IMR-90 (cell line): ENCODE measurements around the gene CYSRT1. TPM values are rescaled to one million over a fixed set of nuclear protein-coding genes. Genes with fewer than 3 reads are reported as not detected.

ENCODE experiments used
- ATAC-seq: fragments of 200-7000 bp; cut with Tn5 transposase; 2 replicates; pipeline ENCODE4 v1.9.1; 2020; ENCODE audit warnings: low read depth, mild to moderate bottlenecking, moderate library complexity
- BruUV-seq: library from RNA; stranded (reverse); fragments of 400-500 nt; replicated peaks from 2 replicates; lab custom pipeline; 2021; lab: Mats Ljungman, UMichigan
- CTCF ChIA-PET: fragments of 300-600 bp; formaldehyde crosslinking; extraction: SDS; loops from one replicate; lab custom pipeline; 2021; ENCODE audit warnings: antibody characterized with exemption; lab: Yijun Ruan, JAX
- POLR2A ChIA-PET: fragments of 300-600 bp; sonication (Branson Sonifier 250); formaldehyde crosslinking; loops from one replicate; lab custom pipeline; 2022; ENCODE audit warnings: antibody characterized with exemption; ENCODE audit not compliant: unreplicated experiment; lab: Charles Lee
- DNase-seq: peaks from one replicate; pipeline ENCODE4 v3.0.0; 2013
- H2AFZ ChIP-seq: replicated peaks from 2 replicates; pipeline ENCODE3; 2013; ENCODE audit warnings: low read length, mild to moderate bottlenecking; ENCODE audit not compliant: poor library complexity
- H2AK5ac ChIP-seq: 2 replicates; pipeline ENCODE4 v1.6.1; 2013; ENCODE audit warnings: low read depth, low read length, inconsistent platforms
- H2AK9ac ChIP-seq: replicated peaks from 2 replicates; pipeline ENCODE3; 2013; ENCODE audit warnings: mild to moderate bottlenecking, low read depth, low read length, moderate library complexity; ENCODE audit not compliant: poor library complexity
- H2BK120ac ChIP-seq: 2 replicates; pipeline ENCODE4 v1.6.1; 2013; ENCODE audit warnings: low read depth, low read length, inconsistent platforms
- H2BK15ac ChIP-seq: 3 replicates; pipeline ENCODE4 v1.6.1; 2013; ENCODE audit warnings: low read depth, low read length, inconsistent platforms
- H2BK20ac ChIP-seq: 2 replicates; pipeline ENCODE4 v1.6.1; 2013; ENCODE audit warnings: low read depth, mild to moderate bottlenecking, inconsistent platforms, low read length, moderate library complexity
- H2BK5ac ChIP-seq: 2 replicates; pipeline ENCODE4 v1.6.1; 2013; ENCODE audit warnings: mild to moderate bottlenecking, low read depth, low read length, inconsistent platforms; ENCODE audit not compliant: poor library complexity, severe bottlenecking
- H3K14ac ChIP-seq: replicated peaks from 2 replicates; pipeline ENCODE4 v1.6.1; 2013; ENCODE audit warnings: low read depth, low read length, inconsistent platforms
- H3K18ac ChIP-seq: 2 replicates; pipeline ENCODE4 v1.6.1; 2013; ENCODE audit warnings: low read depth, low read length, control low read depth
- H3K23ac ChIP-seq: 2 replicates; pipeline ENCODE4 v1.6.1; 2013; ENCODE audit warnings: low read depth, low read length, inconsistent platforms
- H3K27ac ChIP-seq: 2 replicates; pipeline ENCODE4 v1.5.1; 2013; ENCODE audit warnings: mild to moderate bottlenecking, control low read depth, low read length; ENCODE audit not compliant: insufficient read depth
- H3K27me3 ChIP-seq: 2 replicates; pipeline ENCODE4 v1.6.1; 2013; ENCODE audit warnings: low read length; ENCODE audit not compliant: control insufficient read depth, insufficient read depth
- H3K36me3 ChIP-seq: 2 replicates; pipeline ENCODE4 v1.6.1; 2013; ENCODE audit warnings: low read length, mixed read lengths; ENCODE audit not compliant: control insufficient read depth, insufficient read depth
- H3K4ac ChIP-seq: 2 replicates; pipeline ENCODE4 v1.6.1; 2013; ENCODE audit warnings: low read depth, low read length, inconsistent platforms
- H3K4me1 ChIP-seq: 2 replicates; pipeline ENCODE4 v1.6.1; 2013; ENCODE audit warnings: low read length, mixed read lengths; ENCODE audit not compliant: control insufficient read depth, insufficient read depth
- H3K4me2 ChIP-seq: 2 replicates; pipeline ENCODE4 v1.6.1; 2013; ENCODE audit warnings: low read depth, mild to moderate bottlenecking, control low read depth, low read length, moderate library complexity
- H3K4me3 ChIP-seq: 2 replicates; pipeline ENCODE4 v1.5.1; 2013; ENCODE audit warnings: low read depth, mild to moderate bottlenecking, control low read depth, low read length, moderate library complexity; ENCODE audit not compliant: insufficient read depth
- H3K56ac ChIP-seq: 2 replicates; pipeline ENCODE4 v1.6.1; 2013; ENCODE audit warnings: low read length, inconsistent platforms; ENCODE audit not compliant: insufficient read depth; ENCODE audit errors: extremely low read depth
- H3K79me1 ChIP-seq, 2 experiments: 2 replicates each; pipeline ENCODE4 v1.6.1; 2013; ENCODE audit warnings: low read length in 2 of 2, inconsistent platforms in 1 of 2, low read depth in 1 of 2
- H3K9ac ChIP-seq: 2 replicates; pipeline ENCODE4 v1.6.1; 2013; ENCODE audit warnings: low read depth, low read length, control low read depth
- H3K9me1 ChIP-seq: 2 replicates; pipeline ENCODE4 v1.6.1; 2013; ENCODE audit warnings: low read length, inconsistent platforms; ENCODE audit not compliant: insufficient read depth
- H3K9me3 ChIP-seq: 2 replicates; pipeline ENCODE4 v1.6.1; 2013; ENCODE audit warnings: low read length; ENCODE audit not compliant: control insufficient read depth, insufficient read depth
- H4K20me1 ChIP-seq: 2 replicates; pipeline ENCODE4 v1.6.1; 2013; ENCODE audit warnings: low read length, inconsistent platforms; ENCODE audit not compliant: insufficient read depth
- H4K5ac ChIP-seq: 2 replicates; pipeline ENCODE4 v1.6.1; 2013; ENCODE audit warnings: mild to moderate bottlenecking, low read depth, low read length, control low read depth
- H4K8ac ChIP-seq, 2 experiments: 2 replicates each; pipeline ENCODE4 v1.6.1; 2013; ENCODE audit warnings: low read depth in 2 of 2, low read length in 2 of 2, control low read depth in 1 of 2, inconsistent platforms in 1 of 2
- H4K91ac ChIP-seq: 2 replicates; pipeline ENCODE4 v1.6.1; 2013; ENCODE audit warnings: low read depth, low read length, inconsistent platforms; ENCODE audit not compliant: insufficient read depth
- ELK1 ChIP-seq: fragments of 150-350 bp; IDR thresholded peaks from 2 replicates; pipeline ENCODE4 v1.6.1; 2016; ENCODE audit warnings: low read depth, mild to moderate bottlenecking, low read length, moderate library complexity, borderline replicate concordance
- FOS ChIP-seq: fragments of 150-350 bp; IDR thresholded peaks from 2 replicates; pipeline ENCODE4 v1.6.1; 2016; ENCODE audit warnings: low read depth, low read length
- MAZ ChIP-seq: IDR thresholded peaks from 2 replicates; pipeline ENCODE4 v1.6.1; 2012; ENCODE audit warnings: low read depth, mild to moderate bottlenecking, low read length, improper control_type of control experiment, moderate library complexity, borderline replicate concordance
- MXI1 ChIP-seq: IDR thresholded peaks from 2 replicates; pipeline ENCODE4 v1.6.1; 2012; ENCODE audit warnings: low read depth, mild to moderate bottlenecking, low read length, moderate library complexity, borderline replicate concordance
- RFX5 ChIP-seq: IDR thresholded peaks from 2 replicates; pipeline ENCODE4 v1.8.0; 2012; ENCODE audit warnings: low read depth, mild to moderate bottlenecking, low read length, moderate library complexity
- SMC3 ChIP-seq: fragments of 150-350 bp; IDR thresholded peaks from 2 replicates; pipeline ENCODE4 v1.6.1; 2016; ENCODE audit warnings: low read depth, mild to moderate bottlenecking, antibody characterized with exemption, low read length, moderate library complexity
- USF2 ChIP-seq: fragments of 150-350 bp; IDR thresholded peaks from 2 replicates; pipeline ENCODE4 v1.6.1; 2017; ENCODE audit warnings: mild to moderate bottlenecking, antibody characterized with exemption, low read length, low read depth
- WGBS, 2 experiments: methylation state at CpG; one replicate each; pipeline versions ENCODE4 v1.1.5 to v1.1.7; 2013; ENCODE audit warnings: missing lambda C conversion rate in 2 of 2; ENCODE audit not compliant: insufficient read length in 1 of 2; ENCODE audit errors: extremely low coverage in 2 of 2; 5-methylcytosine and 5-hydroxymethylcytosine counted together
- dilution Hi-C: fragments of 300-500 bp; cut with HindIII; formaldehyde crosslinking; loops from one replicate; pipeline ENCODE4 v1.14.3; 2018; ENCODE audit warnings: low sequenced_read_pairs; ENCODE audit not compliant: unreplicated experiment
- in situ Hi-C: fragments of 300-500 bp; cut with MboI; formaldehyde crosslinking; loops from 3 replicates; pipeline ENCODE4 v1.14.3; 2019; ENCODE audit warnings: low sequenced_read_pairs, inconsistent platforms, mixed read lengths
- intact Hi-C: fragments of 100-400 bp; cut with micrococcal nuclease; formaldehyde crosslinking; loops from 2 replicates; pipeline ENCODE4 v1.10.0; 2022
- polyA plus RNA-seq, 3 experiments: library from polyadenylated mRNA; depleted of rRNA; stranded (reverse); fragments of >200 nt; gene quantifications; 2 replicates each; pipeline ENCODE4 v1.2.3, GENCODE V29; 2012; ENCODE audit warnings: low replicate concordance in 1 of 3
- total RNA-seq: library from RNA; depleted of rRNA; stranded (reverse); fragments of >200 nt; gene quantifications from 2 replicates; pipeline ENCODE4 v1.2.3, GENCODE V29; 2012

Gene CYSRT1
- total and polyA plus RNA-seq, 2 of the 4 experiments (the other 2 are of a cell fraction), result 0.18 to 0.84 TPM

GRCh38 chr9:137218754-137219271, 6.2 kb upstream of the CYSRT1 start:
- dilution Hi-C loops, result no loop called here
- Histone ChIP-seq H3K4me1 (peaks cover 14% of the 10 kb centered on the region), H4K5ac (no peak overlapping the region; the same call in 1 of the 2 replicates), H3K36me3 (peaks cover 16% of the 10 kb centered on the region), H3K4ac (no peak overlapping the region; the same call in 1 of the 2 replicates), H2AK5ac (no peak overlapping the region), H3K4me3 (no peak overlapping the region), H4K91ac (no peak overlapping the region), H3K9me3 (no peaks in the 10 kb centered on the region), H2BK5ac (peak overlapping the region; percentile 23), H4K20me1 (no peaks in the 10 kb centered on the region), H3K23ac (no peak overlapping the region), H3K18ac (no peak overlapping the region), H2BK20ac (no peak overlapping the region), H3K27ac (peak overlapping the region; percentile 31; the same call in 1 of the 2 replicates), H3K9me1 (peaks cover 3% of the 10 kb centered on the region; the same call in 1 of the 2 replicates), H3K4me2 (no peak overlapping the region), H3K79me1 (peaks cover 0 to 4% of the 10 kb centered on the region in 2 experiments; a peak in 1 of 4 replicates), H4K8ac (peak overlapping the region in 1 of 2 experiments; percentile 26; a peak in 1 of 4 replicates), H3K56ac (no peak overlapping the region), H2AK9ac (peak overlapping the region; percentile 72), H3K14ac (no peak overlapping the region), H2BK15ac (0 out of 3 replicates have a peak overlapping the region, but pooled peaks have one; percentile 22), H2AFZ (peak overlapping the region; percentile 61), H2BK120ac (no peak overlapping the region), H3K27me3 (no peaks in the 10 kb centered on the region), H3K9ac (no peak overlapping the region)
- TF ChIP-seq FOS (no peak), MAZ (no peak), RFX5 (no peak), MXI1 (no peak), ELK1 (no peak), SMC3 (no peak), USF2 (no peak)
- POLR2A ChIA-PET, result interaction anchor here (0.6 kb wide), 1 partner anchor 15 kb away, joined by 5 read pairs; no protein-coding TSS in a partner anchor
- intact Hi-C loops, result no loop called here
- peak; percentile 34 for DNase-seq
- BruUV-seq, result no TSS peak
- in situ Hi-C loops, result no loop called here
- peak; percentile 20 for ATAC-seq
- CTCF ChIA-PET, result no interaction called here
- WGBS, 2 experiments, result 72% methylated on average over 8 of the region's 12 CpGs; no CpG with 5 or more reads in 1 of the 2 experiments
